Natural killer cell treated with Interleukin-12 subunit alpha and Interleukin-12 subunit beta and Interleukin-15 and Interleukin-18, amount 100 ng/mL, for 72 hours (primary cell): ENCODE measurements around the gene AMMECR1. TPM values are rescaled to one million over a fixed set of nuclear protein-coding genes. Genes with fewer than 3 reads are reported as not detected.

Experiments
- ATAC-seq, 2 donors: fragments of 150-1000 bp; cut with Tn5 transposase in 1 of 2; sonication (Bioruptor Pico), chemical (Tn5 transposase) in 1 of 2; 2 replicates each; pipeline ENCODE4 v1.10.0; 2021
- DNase-seq: peaks from one replicate; pipeline ENCODE4 v3.0.0; 2022; ENCODE audit warnings: low spot score
- H3K27ac Mint-ChIP-seq, 2 donors: 1 replicate in 1 of 2; 2 replicates in 1 of 2; pipeline ENCODE4 v1.8.0; 2022; ENCODE audit warnings: mixed read lengths in 2 of 2, mild to moderate bottlenecking in 1 of 2, moderate library complexity in 1 of 2
- H3K27me3 Mint-ChIP-seq, 2 donors: 1 replicate in 1 of 2; 2 replicates in 1 of 2; pipeline ENCODE4 v1.8.0; 2022; ENCODE audit warnings: mixed read lengths in 2 of 2
- H3K36me3 Mint-ChIP-seq: one replicate; pipeline ENCODE4 v1.8.0; 2022; ENCODE audit warnings: mixed read lengths
- H3K4me1 Mint-ChIP-seq, 2 donors: 1 replicate in 1 of 2; 2 replicates in 1 of 2; pipeline ENCODE4 v1.8.0; 2022; ENCODE audit warnings: low read depth in 2 of 2, mixed read lengths in 2 of 2, mild to moderate bottlenecking in 1 of 2
- H3K4me3 Mint-ChIP-seq: one replicate; pipeline ENCODE4 v1.8.0; 2022; ENCODE audit warnings: mixed read lengths
- H3K9me3 Mint-ChIP-seq: 2 replicates; pipeline ENCODE4 v1.8.0; 2022; ENCODE audit warnings: mixed read lengths
- total RNA-seq, 2 donors: library from RNA; stranded (reverse); gene quantifications; one replicate each; pipeline ENCODE4 v1.2.3, GENCODE V29; 2022

Gene AMMECR1
- total RNA-seq, 2 donors from 2014 or later: 10.1 to 13.6 TPM

GRCh38 chrX:110302975-110303374 lies 14.9 kb downstream of the AMMECR1 start:
- Mint-ChIP-seq H3K36me3 (no peaks in the 10 kb centered on the region), H3K4me3 (no peak overlapping the region), H3K27ac (no peak overlapping the region), H3K27me3 (peaks cover 0 to 2% of the 10 kb centered on the region in 2 donors), H3K9me3 (no peaks in the 10 kb centered on the region), H3K4me1 (peaks cover 5 to 9% of the 10 kb centered on the region in 2 donors)
- no peak for ATAC-seq
- DNase-seq: no peak

GRCh38 chrX:110301194-110301593 lies 16.7 kb downstream of the AMMECR1 start:
- no peak for DNase-seq
- no peak for ATAC-seq
- Mint-ChIP-seq H3K27ac (no peak overlapping the region), H3K27me3 (peaks cover 0 to 3% of the 10 kb centered on the region in 2 donors), H3K36me3 (no peaks in the 10 kb centered on the region), H3K9me3 (peaks cover under 1% of the 10 kb centered on the region), H3K4me1 (peaks cover 5 to 9% of the 10 kb centered on the region in 2 donors), H3K4me3 (no peak overlapping the region)

- H3K27me3 Mint-ChIP-seq: peaks cover 0 to 4% of the 10 kb centered on the region in 2 donors
- peaks cover 2 to 6% of the 10 kb centered on the region in 2 donors for H3K4me1 Mint-ChIP-seq
- no peak overlapping the region for H3K27ac Mint-ChIP-seq
- DNase-seq: no peak
- H3K4me3 Mint-ChIP-seq: no peak overlapping the region
- peaks cover 5% of the 10 kb centered on the region for H3K9me3 Mint-ChIP-seq
- ATAC-seq: no peak
- no peaks in the 10 kb centered on the region for H3K36me3 Mint-ChIP-seq
These were observed 23.8 kb downstream of the AMMECR1 start for GRCh38 chrX:110294087-110294486.

GRCh38 chrX:110293658-110294057 lies 24.2 kb downstream of the AMMECR1 start:
- ATAC-seq (no peak), DNase-seq (no peak)
- no peak overlapping the region for H3K27ac Mint-ChIP-seq
- peaks cover 5% of the 10 kb centered on the region for H3K9me3 Mint-ChIP-seq
- H3K4me1 Mint-ChIP-seq: peaks cover 2 to 10% of the 10 kb centered on the region in 2 donors
- no peaks in the 10 kb centered on the region for H3K36me3 Mint-ChIP-seq
- H3K4me3 Mint-ChIP-seq: no peak overlapping the region
- peaks cover 0 to 4% of the 10 kb centered on the region in 2 donors for H3K27me3 Mint-ChIP-seq

GRCh38 chrX:110287605-110288004 lies 30.3 kb downstream of the AMMECR1 start:
- Mint-ChIP-seq H3K9me3 (no peaks in the 10 kb centered on the region), H3K4me3 (no peak overlapping the region), H3K36me3 (no peaks in the 10 kb centered on the region), H3K4me1 (peaks cover 20 to 34% of the 10 kb centered on the region in 2 donors), H3K27me3 (peaks cover 0 to 2% of the 10 kb centered on the region in 2 donors), H3K27ac (no peak overlapping the region)
- ATAC-seq (no peak), DNase-seq (no peak)

- peaks cover 18 to 33% of the 10 kb centered on the region in 2 donors for H3K4me1 Mint-ChIP-seq
- peak overlapping the region; percentile 52 to 72 for H3K27ac Mint-ChIP-seq
- H3K4me3 Mint-ChIP-seq: peak overlapping the region; percentile 24
- no peak for DNase-seq
- H3K9me3 Mint-ChIP-seq: no peaks in the 10 kb centered on the region
- H3K27me3 Mint-ChIP-seq: peaks cover 0 to 2% of the 10 kb centered on the region in 2 donors
- ATAC-seq: peak; percentile 68 to 75
- no peaks in the 10 kb centered on the region for H3K36me3 Mint-ChIP-seq
These were observed 31.8 kb downstream of the AMMECR1 start for GRCh38 chrX:110286106-110286505.

GRCh38 chrX:110284159-110284558 lies 33.7 kb downstream of the AMMECR1 start:
- Mint-ChIP-seq H3K9me3 (no peaks in the 10 kb centered on the region), H3K4me1 (peaks cover 18 to 29% of the 10 kb centered on the region in 2 donors), H3K4me3 (no peak overlapping the region), H3K27me3 (no peaks in the 10 kb centered on the region), H3K36me3 (no peaks in the 10 kb centered on the region), H3K27ac (no peak overlapping the region)
- no peak for DNase-seq
- no peak for ATAC-seq

- DNase-seq (no peak), ATAC-seq (no peak)
- peaks cover 16 to 26% of the 10 kb centered on the region in 2 donors for H3K4me1 Mint-ChIP-seq
- no peaks in the 10 kb centered on the region for H3K27me3 Mint-ChIP-seq
- no peaks in the 10 kb centered on the region for H3K36me3 Mint-ChIP-seq
- no peaks in the 10 kb centered on the region for H3K9me3 Mint-ChIP-seq
- no peak overlapping the region for H3K27ac Mint-ChIP-seq
- no peak overlapping the region for H3K4me3 Mint-ChIP-seq
These were observed 35.0 kb downstream of the AMMECR1 start for GRCh38 chrX:110282922-110283321.

- ATAC-seq (no peak), DNase-seq (no peak)
- Mint-ChIP-seq H3K4me3 (no peak overlapping the region), H3K27me3 (no peaks in the 10 kb centered on the region), H3K9me3 (no peaks in the 10 kb centered on the region), H3K27ac (no peak overlapping the region), H3K4me1 (peaks cover 10 to 12% of the 10 kb centered on the region in 2 donors), H3K36me3 (no peaks in the 10 kb centered on the region)
These were observed 36.5 kb downstream of the AMMECR1 start for GRCh38 chrX:110281377-110281776.

GRCh38 chrX:110280954-110281353 lies 36.9 kb downstream of the AMMECR1 start:
- DNase-seq: no peak
- Mint-ChIP-seq H3K27ac (no peak overlapping the region), H3K36me3 (no peaks in the 10 kb centered on the region), H3K4me1 (peaks cover 9 to 12% of the 10 kb centered on the region in 2 donors), H3K4me3 (no peak overlapping the region), H3K27me3 (no peaks in the 10 kb centered on the region), H3K9me3 (no peaks in the 10 kb centered on the region)
- no peak for ATAC-seq

- DNase-seq (no peak), ATAC-seq (no peak)
- H3K36me3 Mint-ChIP-seq: no peaks in the 10 kb centered on the region
- H3K4me1 Mint-ChIP-seq: peaks cover 5 to 11% of the 10 kb centered on the region in 2 donors
- H3K27ac Mint-ChIP-seq: no peak overlapping the region
- no peaks in the 10 kb centered on the region for H3K27me3 Mint-ChIP-seq
- no peaks in the 10 kb centered on the region for H3K9me3 Mint-ChIP-seq
- no peak overlapping the region for H3K4me3 Mint-ChIP-seq
These were observed 40.3 kb downstream of the AMMECR1 start for GRCh38 chrX:110277609-110278008.

GRCh38 chrX:110276778-110277177 lies 41.1 kb downstream of the AMMECR1 start:
- no peak for DNase-seq
- Mint-ChIP-seq H3K27ac (no peak overlapping the region), H3K4me3 (no peak overlapping the region)

GRCh38 chrX:110268886-110269285 lies 49.0 kb downstream of the AMMECR1 start:
- DNase-seq (no peak), ATAC-seq (no peak)
- Mint-ChIP-seq H3K27ac (peak overlapping the region in 1 of 2 donors; percentile 86), H3K27me3 (peaks cover 0 to 2% of the 10 kb centered on the region in 2 donors), H3K4me1 (peaks cover 8 to 11% of the 10 kb centered on the region in 2 donors), H3K9me3 (no peaks in the 10 kb centered on the region), H3K4me3 (no peak overlapping the region), H3K36me3 (no peaks in the 10 kb centered on the region)

More at GRCh38 chrX:110276778-110277177, 41.1 kb downstream of the AMMECR1 start:
- Mint-ChIP-seq H3K27me3 (no peaks in the 10 kb centered on the region), H3K36me3 (no peaks in the 10 kb centered on the region), H3K4me1 (peaks cover 5 to 11% of the 10 kb centered on the region in 2 donors), H3K9me3 (no peaks in the 10 kb centered on the region)
- ATAC-seq: no peak

- Mint-ChIP-seq H3K9me3 (no peaks in the 10 kb centered on the region), H3K36me3 (no peaks in the 10 kb centered on the region), H3K27ac (peak overlapping the region; percentile 66 to 86), H3K4me1 (peaks cover 8 to 11% of the 10 kb centered on the region in 2 donors), H3K27me3 (peaks cover 0 to 2% of the 10 kb centered on the region in 2 donors), H3K4me3 (peak overlapping the region; percentile 50)
- DNase-seq: no peak
- ATAC-seq: no peak
These were observed 49.5 kb downstream of the AMMECR1 start for GRCh38 chrX:110268395-110268794.

GRCh38 chrX:110267874-110268273 lies 50.0 kb downstream of the AMMECR1 start:
- H3K4me1 Mint-ChIP-seq: peaks cover 8 to 11% of the 10 kb centered on the region in 2 donors
- H3K27me3 Mint-ChIP-seq: peaks cover 0 to 2% of the 10 kb centered on the region in 2 donors
- no peaks in the 10 kb centered on the region for H3K36me3 Mint-ChIP-seq
- DNase-seq: no peak
- H3K9me3 Mint-ChIP-seq: no peaks in the 10 kb centered on the region
- H3K4me3 Mint-ChIP-seq: peak overlapping the region; percentile 50
- H3K27ac Mint-ChIP-seq: peak overlapping the region; percentile 66 to 86
- ATAC-seq: no peak
